NCI-H1930 (cell line): ENCODE measurements around the gene ADAMTS18.
A peak's percentile ranks its signal among the peaks of the same experiment; 100 is the strongest.
"Not testable (repeated sequence)": the region's sequence is repeated elsewhere in the genome, so short reads cannot be mapped to it uniquely, and the experiment has no call there.

Experiments
- DNase-seq, 2 experiments: peaks; one replicate each; lab custom pipeline; 2025; lab: John Stamatoyannopoulos, UW

ADAMTS18 gene

GRCh38 chr16:77434530-77435271 is at the start of gene ADAMTS18:
Gene ADAMTS18, minus strand, starts transcription at chr16:77435034. Its CDS starts 339 bp downstream, at chr16:77434695.
- peak in 1 of 2 experiments; percentile 26 for DNase-seq

DNA sequence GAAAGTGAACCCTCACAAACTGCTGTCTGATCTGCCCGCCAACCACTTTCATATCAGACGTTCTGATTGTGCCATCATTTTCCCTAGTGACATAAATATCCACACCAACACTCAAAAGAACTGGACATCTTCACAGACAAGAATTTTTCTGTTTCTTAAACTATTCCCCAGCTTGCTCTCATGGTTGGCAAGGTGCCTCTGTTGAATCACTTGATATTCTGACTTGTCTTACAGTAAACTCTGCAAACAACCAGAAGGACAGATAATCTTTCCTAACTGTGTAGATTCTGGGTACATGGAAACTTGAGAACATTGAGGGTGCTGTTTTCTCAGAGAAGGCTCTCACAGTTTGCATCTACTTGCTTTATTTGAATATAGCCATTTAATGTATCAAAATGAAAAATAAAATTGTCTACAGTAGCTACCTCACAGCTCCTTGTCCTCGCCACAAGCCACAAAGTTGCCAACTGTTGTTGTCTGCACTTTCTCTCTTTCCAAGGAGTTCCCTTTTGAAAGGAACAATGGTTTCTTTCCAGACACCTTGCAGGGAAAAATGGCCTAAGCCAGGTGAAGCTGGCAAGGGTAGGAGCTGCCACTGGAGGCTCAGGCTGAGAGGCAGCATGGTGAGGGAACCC is 46.0 kb upstream of the ADAMTS18 start:
- no peak for DNase-seq

- DNase-seq: no peak
Measured at GRCh38 chr16:77472262-77472661, 37.4 kb upstream of the ADAMTS18 start.

GRCh38 chr16:77470851-77471250 is 36.0 kb upstream of the ADAMTS18 start:
- DNase-seq: no peak

DNA sequence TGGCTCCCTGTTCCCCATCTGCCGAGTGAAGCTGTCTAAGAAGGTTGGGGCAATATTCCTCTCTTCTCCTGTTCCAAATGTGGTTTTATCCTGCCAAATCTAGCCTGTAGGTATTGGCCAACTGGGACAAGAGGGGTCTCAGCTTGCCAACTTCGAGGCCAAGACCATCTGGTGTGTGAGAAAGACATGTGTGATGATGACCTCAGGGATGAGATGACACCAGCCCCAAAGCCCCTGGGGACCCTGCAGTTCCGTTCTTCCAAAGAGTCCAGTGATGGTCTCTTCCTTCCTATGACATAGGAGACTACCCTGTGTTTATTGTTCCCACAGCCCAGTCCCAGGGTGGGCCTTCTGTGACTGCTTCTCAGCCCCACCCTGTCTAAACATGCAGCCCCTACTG is 34.8 kb upstream of the ADAMTS18 start:
- DNase-seq: no peak

GRCh38 chr16:77468831-77469230 is 34.0 kb upstream of the ADAMTS18 start:
- DNase-seq: no peak

DNA sequence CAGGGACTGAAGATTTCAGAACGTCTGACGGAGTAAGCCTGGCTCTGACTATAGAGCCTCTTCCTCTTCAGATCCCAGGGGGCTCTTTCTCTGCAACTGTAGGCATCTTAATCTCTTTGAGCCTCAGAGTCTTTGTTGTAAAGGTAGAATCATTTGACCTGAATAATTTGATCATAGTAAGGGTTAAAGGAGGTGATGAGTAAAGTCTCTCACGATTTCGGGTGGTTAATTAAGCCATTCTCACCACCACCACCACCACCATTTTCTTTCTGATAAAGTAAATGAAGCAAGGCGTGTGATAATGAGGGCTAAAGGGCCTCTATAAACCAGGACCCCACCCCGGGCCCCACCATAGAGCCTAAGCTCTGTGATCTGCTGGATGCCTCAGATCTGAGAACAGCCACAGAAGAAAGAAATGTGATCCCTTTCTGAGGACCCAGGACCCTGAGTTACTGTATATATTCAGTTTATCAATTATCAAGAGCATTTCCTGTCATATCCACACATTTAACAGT is 33.0 kb upstream of the ADAMTS18 start:
- no peak for DNase-seq

DNA sequence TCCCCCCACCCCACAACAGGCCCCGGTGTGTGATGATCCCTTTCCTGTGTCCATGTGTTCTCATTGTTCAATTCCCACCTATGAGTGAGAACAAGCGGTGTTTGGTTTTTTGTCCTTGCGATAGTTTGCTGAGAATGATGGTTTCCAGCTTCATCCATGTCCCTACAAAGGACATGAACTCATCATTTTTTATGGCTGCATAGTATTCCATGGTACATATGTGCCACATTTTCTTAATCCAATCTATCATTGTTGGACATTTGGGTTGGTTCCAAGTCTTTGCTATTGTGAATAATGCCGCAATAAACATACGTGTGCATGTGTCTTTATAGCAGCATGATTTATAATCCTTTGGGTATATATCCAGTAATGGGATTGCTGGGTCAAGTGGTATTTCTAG is 28.8 kb upstream of the ADAMTS18 start:
- not testable (repeated sequence) for DNase-seq

- no peak for DNase-seq
Measured at GRCh38 chr16:77462894-77463293, 28.1 kb upstream of the ADAMTS18 start.

GRCh38 chr16:77459534-77460254 is 24.9 kb upstream of the ADAMTS18 start:
- no peak for DNase-seq

DNA sequence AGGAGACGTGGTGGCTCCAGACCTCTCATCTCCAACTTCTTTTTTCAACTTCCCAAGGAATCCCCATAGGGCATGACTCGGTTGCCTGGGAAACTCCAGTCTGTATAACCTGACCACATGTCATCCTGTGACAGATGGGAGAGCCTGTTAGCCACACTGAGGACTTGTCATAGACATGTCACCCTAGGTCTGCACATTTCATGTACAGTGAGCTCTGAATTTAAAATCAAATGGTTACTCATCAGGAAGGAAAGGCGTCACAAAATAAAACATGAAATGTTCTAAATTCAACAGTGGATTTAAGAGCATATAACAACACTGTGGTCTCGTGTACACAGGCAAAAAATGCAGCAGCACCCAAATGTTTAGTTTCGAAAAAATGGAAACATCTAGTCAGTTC is 22.2 kb upstream of the ADAMTS18 start:
- DNase-seq: no peak

DNA sequence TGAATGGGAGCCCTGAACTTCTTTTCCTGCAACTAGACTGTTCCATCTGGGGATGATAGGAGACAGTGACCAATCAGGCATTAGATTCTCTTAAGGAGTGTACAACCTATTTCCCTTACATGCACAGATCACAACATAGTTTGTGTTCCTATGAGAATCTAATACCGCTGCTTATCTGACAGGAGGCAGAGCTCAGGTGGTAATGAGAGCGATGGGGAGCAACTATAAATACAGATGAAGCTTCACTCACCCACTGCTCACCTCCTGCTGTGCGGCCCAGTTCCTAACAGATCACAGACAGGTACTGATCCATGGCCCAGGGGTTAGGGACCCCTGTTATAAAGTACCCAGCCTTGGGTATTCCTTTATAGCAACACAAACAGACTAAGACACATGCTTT is 17.4 kb upstream of the ADAMTS18 start:
- no peak for DNase-seq

- peak; percentile 68 to 75 for DNase-seq
Measured at GRCh38 chr16:77450790-77451487, 16.1 kb upstream of the ADAMTS18 start.

DNA sequence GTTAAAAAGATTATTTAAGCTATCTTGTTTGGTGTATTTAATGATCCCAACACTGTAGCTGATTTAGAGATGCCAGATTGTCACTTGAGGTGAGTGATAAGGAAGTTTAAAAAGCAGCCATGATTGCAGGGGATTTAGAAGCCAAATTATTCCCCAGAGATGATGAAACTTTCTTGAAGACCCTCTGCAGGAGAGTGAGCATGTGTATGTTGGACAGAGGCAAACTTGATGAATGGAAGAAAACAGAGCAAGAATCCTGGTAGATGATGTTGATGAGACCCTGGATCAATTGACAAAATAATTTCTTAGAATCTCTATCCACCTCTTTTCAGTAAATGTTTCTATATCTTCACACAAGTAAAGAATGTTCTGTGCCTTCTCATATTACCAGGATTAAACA is 14.4 kb upstream of the ADAMTS18 start:
- DNase-seq: no peak

- no peak for DNase-seq
Measured at GRCh38 chr16:77445324-77445723, 10.5 kb upstream of the ADAMTS18 start.

GRCh38 chr16:77444147-77444460 is 9.3 kb upstream of the ADAMTS18 start:
- no peak for DNase-seq

DNA sequence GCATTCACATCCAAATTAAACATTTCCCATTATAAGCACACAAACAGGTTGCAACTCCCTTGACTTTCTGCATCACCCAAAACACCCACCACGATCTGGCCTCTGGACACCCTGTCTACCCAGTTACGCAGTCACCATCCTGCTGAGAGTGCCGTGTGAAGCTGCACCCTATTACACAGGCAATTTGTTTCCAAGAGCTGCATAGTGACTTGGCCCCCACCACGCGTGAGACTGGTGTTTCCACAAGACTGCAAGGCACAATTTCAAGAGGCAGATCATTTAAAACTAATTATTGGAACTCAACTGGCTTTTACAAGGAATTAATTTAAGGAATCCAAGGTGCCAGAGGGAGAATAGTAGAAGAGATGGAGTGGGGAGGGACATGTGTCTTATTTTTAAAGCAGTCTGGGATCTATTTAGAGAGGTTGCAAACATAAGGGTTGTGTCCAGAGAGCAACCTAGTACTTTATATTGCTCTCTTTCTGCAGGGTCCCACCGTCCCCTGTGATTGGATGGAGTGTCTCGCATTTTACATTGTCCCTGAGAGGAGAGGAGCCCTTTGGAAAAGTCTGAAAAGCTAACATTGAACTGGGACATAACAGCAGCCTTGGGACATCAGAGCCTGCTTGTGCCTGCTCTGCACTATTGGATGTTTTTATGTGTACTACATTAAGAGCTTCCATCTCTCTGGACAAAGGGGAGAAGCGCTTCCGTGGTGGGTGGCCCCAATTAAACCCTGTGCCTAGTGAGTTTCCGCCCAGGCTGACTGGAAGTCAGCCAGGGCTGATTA is 8.7 kb upstream of the ADAMTS18 start:
- DNase-seq: peak in 1 of 2 experiments; percentile 45

- DNase-seq: no peak
Measured at GRCh38 chr16:77442078-77442477, 7.2 kb upstream of the ADAMTS18 start.

GRCh38 chr16:77439106-77439505 is 4.3 kb upstream of the ADAMTS18 start:
- no peak for DNase-seq

DNA sequence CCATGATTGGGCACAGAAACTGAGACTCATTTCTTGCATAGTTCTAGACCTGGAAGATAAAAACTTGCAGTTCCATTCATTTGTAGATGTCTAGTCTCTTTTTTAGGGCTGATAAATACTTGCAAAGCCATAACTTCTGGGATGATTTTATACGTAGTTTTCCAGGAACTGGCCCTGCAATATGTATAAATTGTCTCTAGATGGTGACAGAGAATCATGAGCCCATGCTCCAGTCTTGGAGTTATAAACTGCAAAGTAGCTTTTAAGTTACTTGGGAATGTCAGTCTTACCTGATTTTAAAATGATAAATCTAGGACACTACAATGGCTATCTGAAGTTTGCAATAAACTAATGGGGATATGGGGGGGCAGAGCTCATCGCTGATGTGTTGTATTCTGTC is 3.0 kb upstream of the ADAMTS18 start:
- DNase-seq: no peak

- no peak for DNase-seq
Measured at GRCh38 chr16:77435272-77435820, 512 bp upstream of the ADAMTS18 start.
